ENCODE measurements around the gene LCP1. TPM values are rescaled to one million over a fixed set of nuclear protein-coding genes. Genes with fewer than 3 reads are reported as not detected.

LCP1 gene
- total and polyA plus RNA-seq, 2 of the 13 experiments (the other 11 are each of a cell fraction or from before 2014, with no cell fraction given) = 1.6 TPM

GRCh38 chr13:46109451-46109850, 72.5 kb downstream of the LCP1 start (continued):
- no peak for TF ChIP-seq REL (CRISPR knock-in tag; conservative IDR thresholded peaks at IDR 0.05)
- TF ChIP-seq ZHX2 (IDR thresholded peaks at IDR 0.05; ENCODE audit: low read depth) = no peak
- TF ChIP-seq ZHX2 (CRISPR knock-in tag; IDR thresholded peaks at IDR 0.05; ENCODE audit: borderline replicate concordance) = no peak
- TF ChIP-seq ATRX (CRISPR knock-in tag; IDR thresholded peaks at IDR 0.05; ENCODE audit: borderline replicate concordance) = no peak
- TF ChIP-seq SNAI1 (CRISPR knock-in tag; IDR thresholded peaks at IDR 0.05; ENCODE audit: borderline replicate concordance) = no peak
- no peak for TF ChIP-seq ZNF709 (CRISPR knock-in tag; IDR thresholded peaks at IDR 0.05)
- TF ChIP-seq, protein P1, sequence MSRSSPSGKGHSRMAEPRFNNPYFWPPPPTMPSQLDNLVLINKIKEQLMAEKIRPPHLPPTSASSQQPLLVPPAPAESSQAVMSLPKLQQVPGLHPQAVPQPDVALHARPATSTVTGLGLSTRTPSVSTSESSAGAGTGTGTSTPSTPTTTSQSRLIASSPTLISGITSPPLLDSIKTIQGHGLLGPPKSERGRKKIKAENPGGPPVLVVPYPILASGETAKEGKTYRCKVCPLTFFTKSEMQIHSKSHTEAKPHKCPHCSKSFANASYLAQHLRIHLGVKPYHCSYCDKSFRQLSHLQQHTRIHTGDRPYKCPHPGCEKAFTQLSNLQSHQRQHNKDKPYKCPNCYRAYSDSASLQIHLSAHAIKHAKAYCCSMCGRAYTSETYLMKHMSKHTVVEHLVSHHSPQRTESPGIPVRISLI (CRISPR knock-in tag; IDR thresholded peaks at IDR 0.05; ENCODE audit: borderline replicate concordance) = no peak
- TF ChIP-seq SALL2 (CRISPR knock-in tag; IDR thresholded peaks at IDR 0.05) = no peak
- TF ChIP-seq RNF2 (conservative IDR thresholded peaks at IDR 0.05; ENCODE audit: low read depth) = no peak
- TF ChIP-seq RBM39 (IDR thresholded peaks at IDR 0.05; ENCODE audit: low read depth, low read length, poor library complexity, severe bottlenecking) = no peak
- TF ChIP-seq FIP1L1 (IDR thresholded peaks at IDR 0.05; ENCODE audit: borderline replicate concordance, insufficient read depth, low read depth, low read length) = no peak
- no peak for TF ChIP-seq MXD4 (CRISPR knock-in tag; IDR thresholded peaks at IDR 0.05)
- TF ChIP-seq NAIF1 (CRISPR knock-in tag; IDR thresholded peaks at IDR 0.05; ENCODE audit: borderline replicate concordance) = no peak
- no peak for TF ChIP-seq ZNF850 (CRISPR knock-in tag; conservative IDR thresholded peaks at IDR 0.05)
- no peak for TF ChIP-seq ZNF75D (CRISPR knock-in tag; IDR thresholded peaks at IDR 0.05; ENCODE audit: borderline replicate concordance)
- peak; percentile 68; the same call in 1 of the 2 replicates for TF ChIP-seq ZNF263 (CRISPR knock-in tag; IDR thresholded peaks at IDR 0.05)
- TF ChIP-seq ZNF619 (CRISPR knock-in tag; IDR thresholded peaks at IDR 0.05) = no peak
- TF ChIP-seq POLR2G (IDR thresholded peaks at IDR 0.05; ENCODE audit: low read depth, low read length) = peak; percentile 84
- no peak for TF ChIP-seq ZNF281 (CRISPR knock-in tag; IDR thresholded peaks at IDR 0.05; ENCODE audit: borderline replicate concordance)
- TF ChIP-seq KLF11 (CRISPR knock-in tag; IDR thresholded peaks at IDR 0.05) = no peak
